HG03432 (cell line): Measurements from ENCODE around the gene HMCN1.

Experiments used
- ATAC-seq: cut with Tn5 transposase; IDR thresholded peaks from one replicate; pipeline ENCODE4 v1.9.1; 2021; ENCODE audit warnings: mild to moderate bottlenecking, moderate library complexity; ENCODE audit not compliant: unreplicated experiment

Gene HMCN1

DNA sequence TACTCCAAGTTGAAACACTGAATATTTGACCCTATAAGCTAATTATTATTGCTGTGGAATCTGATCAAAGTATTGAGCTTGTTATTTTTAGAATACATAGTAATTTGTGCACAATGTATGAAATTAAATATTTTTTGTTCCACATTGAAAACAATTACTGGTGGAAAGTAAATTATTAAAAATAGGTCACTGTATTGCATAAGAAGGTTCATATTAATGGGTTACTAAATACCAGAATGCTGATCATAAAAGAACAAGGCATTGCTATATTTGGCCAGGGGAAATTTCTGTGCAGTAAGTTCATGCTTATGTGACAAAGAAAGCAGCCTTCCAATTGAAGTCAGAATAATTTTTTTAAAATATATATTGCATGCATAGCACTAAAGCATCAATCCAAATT lies 481.4 kb downstream of the HMCN1 start:
- no peak for ATAC-seq

DNA sequence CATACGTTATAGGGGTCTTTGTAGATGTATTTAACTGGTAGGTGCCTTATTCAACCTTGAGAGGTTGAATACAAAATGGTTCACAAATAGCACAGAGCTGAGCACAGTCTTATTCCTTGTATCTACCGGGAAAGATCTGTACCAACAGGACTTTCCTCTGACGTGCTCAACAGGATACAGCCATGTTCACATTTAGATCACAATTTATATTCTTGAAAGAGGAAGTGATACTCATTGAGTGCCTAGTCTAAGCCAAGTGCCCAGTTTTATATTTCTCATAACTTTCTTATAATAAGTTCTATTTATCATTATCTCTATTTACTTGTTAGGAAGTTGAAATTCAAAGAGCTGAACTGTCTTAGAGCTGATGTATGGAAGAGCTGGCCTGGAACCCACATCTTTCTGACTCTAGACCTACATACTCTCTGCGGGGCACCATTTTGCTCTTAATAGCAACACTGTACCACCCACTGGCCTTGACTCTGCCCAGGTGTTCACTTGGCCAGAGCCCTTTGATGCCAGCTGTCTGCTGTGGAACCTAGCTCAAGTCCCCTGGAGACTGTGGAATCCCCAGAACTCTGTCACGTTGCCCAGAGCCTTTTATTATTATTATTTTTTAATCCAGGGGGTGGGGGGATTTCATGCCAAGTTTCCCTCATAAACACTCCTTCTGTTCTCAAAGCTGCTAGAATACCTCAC lies 484.6 kb downstream of the HMCN1 start:
- peak; percentile 86 for ATAC-seq

DNA sequence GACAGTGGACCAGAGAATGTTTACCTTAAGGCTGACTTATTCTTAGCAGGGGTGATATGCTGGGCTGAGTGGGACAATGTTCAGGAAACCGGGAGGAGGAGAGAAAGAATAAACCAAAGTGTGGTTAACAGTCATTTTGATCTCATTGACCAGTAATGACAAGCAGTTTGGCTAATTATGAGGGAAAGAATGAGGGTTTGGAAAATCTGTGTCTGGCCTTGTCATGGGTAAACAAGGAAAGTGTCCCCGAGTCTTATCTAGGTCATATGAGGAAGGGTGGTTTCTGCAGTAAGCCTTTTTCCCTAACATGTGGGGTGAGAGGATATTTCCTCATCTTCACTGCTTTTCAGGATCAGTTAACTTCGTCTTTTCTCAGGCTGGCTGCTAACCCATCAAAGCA lies 485.9 kb downstream of the HMCN1 start:
- ATAC-seq, result no peak

DNA sequence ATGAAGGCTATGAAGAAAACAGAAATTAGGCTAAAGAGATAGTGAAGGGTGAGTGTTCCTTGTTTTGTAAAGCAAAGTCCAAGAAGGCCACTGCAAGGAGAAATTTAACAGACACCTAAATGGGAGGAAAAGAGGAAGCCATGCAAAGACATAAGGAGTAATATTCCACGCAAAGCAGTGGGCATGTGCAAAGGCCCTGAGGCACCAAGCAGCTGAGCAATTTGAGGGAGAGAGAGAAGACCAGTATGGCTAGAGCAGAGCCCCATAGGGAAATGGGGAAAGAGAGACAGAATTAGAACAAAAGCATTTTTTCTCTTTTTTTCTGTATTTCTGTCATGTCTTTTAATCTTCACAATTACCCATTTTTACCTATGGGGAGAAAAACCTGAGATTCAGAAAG lies 486.7 kb downstream of the HMCN1 start:
- ATAC-seq, result no peak

DNA sequence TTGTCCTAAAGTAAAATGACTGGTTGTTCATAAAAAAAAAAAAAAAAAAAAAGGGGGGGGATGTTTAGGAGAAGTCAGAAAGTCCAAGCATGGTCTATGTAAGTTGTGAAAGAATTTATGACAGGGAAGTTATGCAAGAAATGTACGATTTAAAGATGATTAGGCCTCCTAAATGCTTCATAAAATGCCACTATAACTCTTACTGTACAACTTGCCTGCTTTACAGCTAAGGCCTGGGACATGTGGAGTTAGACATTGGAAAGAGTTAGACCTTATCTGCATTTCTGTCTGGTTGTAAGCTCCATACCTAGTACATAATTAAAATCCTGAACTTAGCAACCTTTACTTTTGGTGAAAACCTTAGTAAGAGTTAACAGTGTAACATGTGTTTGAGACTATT lies 490.9 kb downstream of the HMCN1 start:
- ATAC-seq, result no peak

DNA sequence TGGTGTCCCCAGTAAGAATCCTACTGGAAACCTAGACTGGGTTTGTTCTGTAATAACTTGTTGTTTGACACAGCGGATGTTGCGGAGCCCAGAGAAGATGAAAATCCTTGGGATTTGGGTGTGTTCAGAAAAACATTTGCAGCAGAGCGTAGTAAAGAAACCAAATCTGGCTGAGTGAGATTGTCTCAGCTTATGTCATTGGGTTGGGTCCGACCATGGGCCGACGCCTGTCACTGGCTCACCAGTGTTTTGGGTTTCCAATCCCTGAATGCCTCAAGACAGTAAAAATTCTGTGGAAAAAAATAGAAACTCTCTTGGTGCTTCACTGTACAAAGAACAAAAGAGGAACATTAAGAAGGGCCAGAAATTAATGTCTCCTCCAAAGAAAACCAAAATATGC lies 494.6 kb downstream of the HMCN1 start:
- ATAC-seq, result no peak

DNA sequence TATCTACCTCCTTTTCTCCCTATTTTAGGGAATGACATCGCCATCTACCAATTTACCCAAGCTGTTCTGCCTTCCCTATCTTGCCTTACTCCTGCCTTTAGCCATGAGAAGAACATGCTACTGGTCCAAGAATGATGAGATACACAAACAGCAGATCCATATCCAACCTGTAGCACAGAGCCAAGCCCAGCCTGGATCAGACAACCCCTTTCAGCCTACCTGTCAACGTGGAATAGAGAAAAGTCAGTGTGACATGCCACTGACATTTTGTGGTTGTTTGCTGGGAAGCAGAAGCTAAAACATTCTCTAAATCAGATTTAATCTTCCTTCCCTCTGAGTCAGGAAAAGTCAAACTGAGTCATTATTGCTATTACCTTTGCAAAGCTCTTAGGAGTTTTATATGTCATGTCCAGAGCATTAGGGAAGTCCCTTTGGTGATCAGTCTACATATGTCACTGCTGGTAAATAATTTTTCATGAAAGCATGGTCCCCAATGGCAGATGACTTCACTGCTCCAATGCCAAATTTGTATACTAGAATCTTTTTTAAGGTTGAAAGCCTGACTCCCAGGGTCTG lies 497.8 kb downstream of the HMCN1 start:
- no peak for ATAC-seq

DNA sequence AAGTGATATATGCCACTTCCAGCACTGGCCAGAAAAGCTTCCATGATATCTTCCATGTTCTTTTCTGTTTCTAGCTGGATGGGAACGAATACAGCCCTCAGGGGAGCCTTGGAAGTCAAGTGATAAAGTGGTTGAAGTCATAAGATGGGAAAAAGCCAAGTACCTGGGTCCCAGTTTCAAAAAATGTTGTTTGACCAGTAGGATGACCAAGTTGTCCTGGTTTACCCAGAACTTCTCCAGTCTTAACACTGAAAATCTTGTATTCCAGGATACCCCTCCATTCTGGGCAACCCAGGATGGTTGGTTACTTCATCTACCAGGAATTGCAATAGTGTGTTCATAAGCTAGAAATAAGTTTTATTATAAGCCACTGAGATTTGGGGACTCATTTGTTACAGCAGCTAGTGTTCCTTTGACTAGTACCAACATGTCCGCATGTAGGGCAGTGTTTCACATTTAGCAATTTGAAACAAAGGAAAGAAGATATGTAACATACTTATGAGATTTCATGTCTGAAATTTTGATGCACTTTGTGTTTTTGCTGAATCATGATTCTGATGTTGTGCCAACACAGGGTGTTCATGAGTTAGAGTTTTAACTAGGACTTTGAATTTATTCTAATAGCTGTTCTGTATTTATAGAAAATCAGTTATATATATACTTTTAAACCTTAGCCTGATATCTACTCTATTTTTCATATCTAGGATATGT lies 500.9 kb downstream of the HMCN1 start:
- no peak for ATAC-seq

DNA sequence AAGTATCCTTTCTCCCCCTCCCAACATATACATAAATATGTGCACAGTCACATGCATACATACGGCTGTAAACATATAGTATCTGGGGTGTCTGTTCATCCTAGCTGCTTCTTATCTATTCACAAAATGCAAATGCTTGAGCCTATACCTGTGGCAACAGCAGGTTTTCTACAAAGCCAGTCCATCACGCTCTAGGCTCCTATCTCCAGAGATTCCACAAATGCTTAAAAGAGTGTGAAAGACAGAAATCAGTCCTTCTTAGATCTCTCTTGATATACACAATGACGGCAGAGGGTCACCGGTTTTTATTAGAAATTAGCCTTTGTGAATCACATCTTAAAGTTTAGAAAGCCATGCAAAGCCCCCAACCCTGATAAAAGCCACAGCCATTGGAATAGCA lies 501.5 kb downstream of the HMCN1 start:
- ATAC-seq, result no peak

DNA sequence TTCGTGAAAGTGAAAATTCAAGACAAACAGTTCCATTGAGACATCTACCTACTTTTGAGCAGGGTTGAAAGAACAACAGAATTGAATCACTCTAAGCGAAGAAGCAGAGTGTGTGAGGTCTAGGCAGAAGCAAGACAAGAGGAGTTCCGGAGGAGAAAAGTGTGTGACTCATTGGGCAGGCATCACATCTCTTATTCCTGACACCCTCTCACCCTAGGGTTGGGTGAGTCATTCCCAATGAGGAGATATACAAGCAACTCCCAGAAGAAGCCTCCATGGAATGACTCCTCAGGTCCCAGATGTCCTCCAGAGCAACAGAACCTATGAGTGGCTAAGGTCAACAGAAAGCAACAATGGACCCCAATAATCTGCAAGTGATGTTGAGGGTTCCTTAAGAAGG lies 502.7 kb downstream of the HMCN1 start:
- no peak for ATAC-seq

DNA sequence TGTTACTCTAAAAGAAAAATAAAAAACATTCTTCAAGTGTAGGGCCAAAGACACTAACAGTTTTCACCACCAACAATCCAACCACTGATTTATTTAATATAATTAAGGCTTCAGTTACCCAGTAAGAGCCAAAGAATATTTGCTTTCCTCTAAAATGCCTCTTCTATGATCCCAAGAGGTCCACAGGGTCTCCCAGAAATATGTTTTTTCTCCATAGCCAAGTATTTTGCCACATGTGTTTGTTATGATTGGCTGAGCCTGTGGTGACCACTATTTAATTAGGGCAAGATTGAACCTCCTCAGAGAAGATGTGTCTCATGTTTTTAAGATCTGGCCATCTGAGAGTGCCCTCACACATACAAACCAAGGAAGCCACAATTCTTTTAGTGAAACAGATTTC lies 505.0 kb downstream of the HMCN1 start:
- no peak for ATAC-seq

DNA sequence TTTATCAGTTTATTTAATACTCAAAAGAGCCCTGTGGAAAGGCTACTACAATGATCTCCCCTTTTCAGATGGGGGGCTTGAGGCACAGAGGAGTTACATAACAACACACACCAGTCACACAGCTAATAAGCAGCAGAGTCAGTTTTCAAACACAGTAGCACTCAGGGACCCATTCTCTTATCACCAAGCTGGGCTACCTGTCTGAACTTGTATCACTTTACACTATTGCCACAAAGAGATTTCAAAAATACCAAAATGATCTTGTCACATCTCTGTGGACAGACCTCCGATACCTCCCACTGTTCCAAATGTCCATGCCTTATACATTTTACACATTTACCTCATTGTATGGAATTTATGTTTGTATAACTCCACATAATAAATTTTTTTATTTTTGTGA lies 506.2 kb downstream of the HMCN1 start:
- no peak for ATAC-seq
